Measurements from ENCODE around the gene ZRANB3. TPM values are rescaled to one million over a fixed set of nuclear protein-coding genes. Genes with fewer than 3 reads are reported as not detected.

Gene ZRANB3
- total RNA-seq, 4 donors from 2014 or later, result 1.6 to 7.4 (median 2.8) TPM

DNA sequence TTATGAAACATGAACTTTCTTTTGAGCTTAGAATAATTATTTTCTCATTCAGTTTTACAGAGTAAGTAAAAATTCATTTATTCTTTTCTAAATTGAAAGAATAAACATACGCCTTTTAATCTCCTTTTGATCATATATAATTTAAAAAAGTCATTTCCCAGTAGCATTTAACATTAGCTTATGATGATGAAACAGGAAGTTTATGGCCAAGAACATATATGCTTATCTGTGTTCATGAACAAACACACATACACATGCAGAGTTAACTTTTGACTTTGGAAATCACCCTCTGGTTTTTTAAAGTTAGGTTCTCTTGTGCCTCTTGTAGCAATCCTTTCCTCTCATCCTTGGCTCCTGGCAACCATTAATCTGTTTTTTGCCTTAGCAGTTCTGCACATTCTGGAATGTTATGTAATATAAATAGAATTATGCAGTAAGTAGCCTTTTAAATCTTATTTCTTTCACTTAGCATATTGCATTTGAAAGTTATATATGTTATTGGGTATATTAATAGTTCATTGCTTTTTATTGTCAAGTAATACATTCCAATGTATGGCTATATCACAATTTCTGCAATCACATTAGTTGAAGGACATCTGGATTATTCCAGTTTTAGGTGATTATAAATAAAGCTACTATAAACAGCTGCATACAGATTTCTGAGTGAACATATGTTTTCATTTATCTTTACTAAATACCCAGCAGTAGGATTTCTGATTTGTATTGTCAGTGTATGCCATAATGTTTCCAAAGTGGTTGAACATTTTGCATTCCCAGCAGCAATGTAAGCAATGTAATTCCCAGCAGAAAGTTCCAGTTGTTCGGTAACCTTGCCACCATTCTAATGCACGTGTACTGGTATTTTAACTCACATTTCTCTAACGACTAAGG, 210.3 kb downstream of the ZRANB3 start:
- Histone ChIP-seq H3K4me3 (no peak overlapping the region), H3K27me3 (no peaks in the 10 kb centered on the region), H3K9me3 (peaks cover 0 to 3% (median 0%) of the 10 kb centered on the region in 4 donors), H3K27ac (no peak overlapping the region), H3K36me3 (no peaks in the 10 kb centered on the region), H3K4me1 (no peaks in the 10 kb centered on the region)
- DNase-seq, result no peak
- TF ChIP-seq POLR2A (IDR thresholded peaks at IDR 0.05), result no peak
- TF ChIP-seq CTCF (IDR thresholded peaks at IDR 0.05), result no peak

- no peak for TF ChIP-seq CTCF (IDR thresholded peaks at IDR 0.05)
- no peak for TF ChIP-seq POLR2A (IDR thresholded peaks at IDR 0.05)
- H3K4me3 ChIP-seq, result no peak overlapping the region
- no peaks in the 10 kb centered on the region for H3K27me3 ChIP-seq
- H3K27ac ChIP-seq, result no peak overlapping the region
- no peaks in the 10 kb centered on the region for H3K4me1 ChIP-seq
- H3K36me3 ChIP-seq, result no peaks in the 10 kb centered on the region
- no peak for DNase-seq
- no peaks in the 10 kb centered on the region for H3K9me3 ChIP-seq
Observed at GRCh38 chr2:135318808-135319207, 212.2 kb downstream of the ZRANB3 start.

DNA sequence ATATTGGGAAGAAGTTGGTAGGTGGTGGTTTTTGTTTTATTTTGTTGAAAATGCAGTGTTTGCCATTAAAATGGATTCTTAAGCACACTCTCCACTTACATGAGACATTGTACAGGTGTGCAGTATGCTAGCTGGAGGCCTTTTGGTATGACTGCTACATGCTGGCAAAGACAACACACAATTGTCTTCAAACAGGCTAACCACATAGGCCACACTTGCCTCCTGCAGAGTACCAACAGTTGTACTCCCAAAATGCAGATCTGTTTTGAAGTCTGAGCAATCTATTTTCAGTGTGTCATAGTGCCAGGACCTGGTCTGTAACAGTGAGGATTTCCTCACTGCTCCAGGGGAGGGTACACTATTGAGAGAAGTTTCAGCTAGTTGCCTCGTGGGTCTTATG, 213.6 kb downstream of the ZRANB3 start:
- TF ChIP-seq CTCF (IDR thresholded peaks at IDR 0.05), result no peak
- no peak for TF ChIP-seq POLR2A (IDR thresholded peaks at IDR 0.05)
- Histone ChIP-seq H3K36me3 (no peaks in the 10 kb centered on the region), H3K4me3 (no peak overlapping the region), H3K9me3 (no peaks in the 10 kb centered on the region), H3K27me3 (no peaks in the 10 kb centered on the region), H3K4me1 (no peaks in the 10 kb centered on the region), H3K27ac (no peak overlapping the region)
- no peak for DNase-seq

- Histone ChIP-seq H3K27ac (no peak overlapping the region), H3K4me1 (no peaks in the 10 kb centered on the region), H3K36me3 (no peaks in the 10 kb centered on the region), H3K27me3 (no peaks in the 10 kb centered on the region), H3K9me3 (no peaks in the 10 kb centered on the region), H3K4me3 (no peak overlapping the region)
- DNase-seq, result no peak
- no peak for TF ChIP-seq POLR2A (IDR thresholded peaks at IDR 0.05)
- TF ChIP-seq CTCF (IDR thresholded peaks at IDR 0.05), result no peak
Observed at GRCh38 chr2:135311962-135312361, 219.1 kb downstream of the ZRANB3 start.

- DNase-seq, result no peak
- Histone ChIP-seq H3K27me3 (no peaks in the 10 kb centered on the region), H3K9me3 (no peaks in the 10 kb centered on the region), H3K4me1 (no peaks in the 10 kb centered on the region), H3K4me3 (no peak overlapping the region), H3K36me3 (no peaks in the 10 kb centered on the region), H3K27ac (no peak overlapping the region)
- no peak for TF ChIP-seq CTCF (IDR thresholded peaks at IDR 0.05)
- TF ChIP-seq POLR2A (IDR thresholded peaks at IDR 0.05), result no peak
Observed at GRCh38 chr2:135311268-135311667, 219.8 kb downstream of the ZRANB3 start.
